GM12892 (cell line): ENCODE measurements around the gene EFCAB14.
"Not testable (repeated sequence)": the region's sequence is repeated elsewhere in the genome, so short reads cannot be mapped to it uniquely, and the experiment has no call there.

Experiments used
- DNase-seq: peaks from one replicate; pipeline ENCODE4 v3.0.0; 2011; ENCODE audit not compliant: insufficient read length
- FAIRE-seq: peaks from 2 replicates; lab custom pipeline; 2011; peaks lifted over from hg19 to GRCh38; lab: Jason Lieb, UNC
- POLR2A ChIP-seq: IDR thresholded peaks from 2 replicates; pipeline ENCODE4 v1.6.1; 2011; ENCODE audit warnings: low read depth, low read length, control low read depth
- POLR2AphosphoS5 ChIP-seq: IDR thresholded peaks from 2 replicates; pipeline ENCODE4 v1.6.1; 2011; ENCODE audit warnings: low read depth, low read length, control low read depth
- TAF1 ChIP-seq: IDR thresholded peaks from 2 replicates; pipeline ENCODE4 v1.6.1; 2011; ENCODE audit warnings: low read depth, mild to moderate bottlenecking, control low read depth, low read length, borderline replicate concordance

Gene EFCAB14

GRCh38 chr1:46679789-46680573 is 38.9 kb downstream of the EFCAB14 start:
- FAIRE-seq (no peak), DNase-seq (no peak)
- TF ChIP-seq POLR2A = no peak
- no peak for TF ChIP-seq TAF1

DNA sequence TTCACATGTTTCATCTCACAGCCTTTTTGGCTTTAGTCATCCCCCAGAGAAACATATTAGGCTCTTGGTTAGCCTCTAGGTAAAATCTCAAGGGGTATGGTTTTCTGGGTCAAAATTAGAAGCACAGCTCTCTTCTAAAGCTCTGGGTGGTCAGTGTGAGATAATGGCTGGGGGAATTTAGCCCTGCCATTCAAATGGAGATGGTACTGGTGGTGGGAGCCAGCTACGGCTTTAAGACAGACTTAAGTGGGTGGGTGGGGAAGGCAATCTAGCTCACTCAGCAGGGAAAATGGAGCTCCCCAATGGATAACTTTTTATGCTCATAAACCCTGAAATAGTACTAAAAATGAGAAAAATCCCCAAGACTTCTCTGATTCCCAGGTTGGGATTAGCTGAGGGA is 41.6 kb downstream of the EFCAB14 start:
- DNase-seq (no peak), FAIRE-seq (no peak)

GRCh38 chr1:46676531-46676930 is 42.4 kb downstream of the EFCAB14 start:
- DNase-seq (no peak), FAIRE-seq (no peak)
- TF ChIP-seq POLR2AphosphoS5 (no peak), POLR2A (no peak), TAF1 (no peak)

More for the DNA sequence above, 41.6 kb downstream of the EFCAB14 start:
- TF ChIP-seq POLR2AphosphoS5 (no peak), TAF1 (no peak), POLR2A (no peak)

- DNase-seq (no peak), FAIRE-seq (peak; percentile 81)
- no peak for TF ChIP-seq POLR2A
- TF ChIP-seq POLR2AphosphoS5 = no peak
- TF ChIP-seq TAF1 = no peak
Measured at GRCh38 chr1:46675549-46676314, 43.2 kb downstream of the EFCAB14 start.

DNA sequence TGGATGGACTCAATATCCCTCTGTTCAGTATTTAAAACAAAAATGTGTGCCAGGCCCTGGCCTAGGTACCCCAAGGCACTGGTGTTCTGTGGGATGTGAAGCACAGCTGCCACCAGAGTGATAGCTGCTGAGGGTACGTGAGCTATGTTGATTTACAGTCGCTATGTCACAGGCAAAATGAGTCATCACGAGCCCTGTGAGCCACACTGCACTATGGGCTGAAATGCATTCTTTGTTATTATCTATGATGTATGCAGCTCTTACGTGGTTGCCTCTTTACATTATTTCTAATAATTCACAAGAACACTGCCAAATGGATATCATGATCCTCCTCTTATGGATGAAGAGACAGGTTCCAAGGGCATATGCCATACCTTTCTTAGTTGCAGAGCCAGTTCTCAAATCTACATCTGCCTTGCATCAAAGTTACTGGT is 45.1 kb downstream of the EFCAB14 start:
- FAIRE-seq (no peak), DNase-seq (no peak)
- no peak for TF ChIP-seq POLR2AphosphoS5

GRCh38 chr1:46672696-46673095 is 46.2 kb downstream of the EFCAB14 start:
- FAIRE-seq (no peak), DNase-seq (no peak)
- no peak for TF ChIP-seq TAF1
- no peak for TF ChIP-seq POLR2AphosphoS5

- FAIRE-seq (no peak), DNase-seq (no peak)
- TF ChIP-seq POLR2A = no peak
- TF ChIP-seq POLR2AphosphoS5 = no peak
- TF ChIP-seq TAF1 = no peak
Measured at GRCh38 chr1:46671554-46671953, 47.4 kb downstream of the EFCAB14 start, which contains the start of gene TEX38. TEX38 (plus strand) TSS chr1:46671854; CDS start chr1:46671935, 81 bp downstream.

GRCh38 chr1:46670134-46670533 is 48.8 kb downstream of the EFCAB14 start:
- TF ChIP-seq TAF1 (no peak), POLR2AphosphoS5 (no peak), POLR2A (no peak)
- FAIRE-seq (no peak), DNase-seq (no peak)

- peak; percentile 96 for FAIRE-seq
- peak; percentile 80; the same call in 1 of the 2 replicates for TF ChIP-seq POLR2A
- peak; percentile 75 for TF ChIP-seq TAF1
- peak; percentile 75 for TF ChIP-seq POLR2AphosphoS5
- DNase-seq = peak; percentile 76
Measured at GRCh38 chr1:46667782-46668760, 50.8 kb downstream of the EFCAB14 start, which contains the start of gene ATPAF1. ATPAF1 (minus strand) TSS chr1:46668364; CDS start chr1:46668322, 42 bp downstream.

DNA sequence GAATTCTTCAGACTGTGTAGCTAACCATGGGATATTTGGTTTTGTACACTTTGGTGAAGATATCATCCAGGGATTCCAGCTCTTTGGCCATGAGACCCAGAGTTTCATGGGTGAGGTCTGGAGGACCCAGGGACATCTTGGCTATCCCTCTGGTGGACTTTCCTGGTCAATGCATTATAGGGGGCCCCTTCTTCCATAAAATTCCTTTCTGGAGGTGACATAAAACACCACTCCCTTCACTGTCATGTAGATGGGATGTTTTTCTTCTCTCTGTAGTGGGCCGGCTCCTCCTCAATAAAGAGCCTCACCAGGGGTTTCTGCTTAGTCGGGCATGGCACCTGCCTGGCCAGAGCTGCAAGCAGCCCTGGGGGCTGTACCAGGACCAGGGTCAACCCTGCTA is 52.9 kb downstream of the EFCAB14 start:
- no peak for FAIRE-seq
- no peak for TF ChIP-seq TAF1
- DNase-seq = no peak

DNA sequence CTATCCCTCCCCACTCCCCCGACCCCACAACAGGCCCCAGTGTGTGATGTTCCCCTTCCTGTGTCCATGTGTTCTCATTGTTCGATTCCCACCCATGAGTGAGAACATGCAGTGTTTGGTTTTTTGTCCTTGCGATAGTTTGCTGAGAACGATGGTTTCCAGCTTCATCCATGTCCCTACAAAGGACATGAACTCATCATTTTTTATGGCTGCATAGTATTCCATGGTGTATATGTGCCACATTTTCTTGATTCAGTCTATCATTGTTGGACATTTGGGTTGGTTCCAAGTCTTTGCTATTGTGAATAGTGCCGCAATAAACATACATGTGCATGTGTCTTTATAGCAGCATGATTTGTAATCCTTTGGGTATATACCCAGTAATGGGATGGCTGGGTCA is 56.0 kb downstream of the EFCAB14 start:
- FAIRE-seq, DNase-seq: not testable (repeated sequence)

DNA sequence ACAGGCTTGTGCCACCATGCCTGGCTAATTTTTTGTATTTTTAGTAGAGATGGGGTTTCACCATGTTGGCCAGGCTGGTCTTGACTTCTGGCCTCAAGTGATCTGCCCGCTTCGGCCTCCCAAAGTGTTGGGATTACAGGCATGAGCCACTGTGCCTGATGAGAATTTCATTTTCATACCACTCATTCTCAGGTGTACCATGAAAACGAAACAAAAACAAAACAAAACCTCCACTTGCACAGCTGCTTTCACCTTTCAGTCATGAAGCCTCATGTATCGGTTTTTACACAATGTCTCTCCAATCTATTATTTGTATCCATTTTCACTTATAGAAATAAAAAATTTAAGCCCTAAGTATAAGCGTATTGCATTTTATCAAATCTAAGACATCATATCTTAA is 58.8 kb downstream of the EFCAB14 start:
- DNase-seq = not testable (repeated sequence)
- FAIRE-seq = peak; percentile 38
